ENCODE results near the gene KCTD17. TPM values are rescaled to one million over a fixed set of nuclear protein-coding genes. Genes with fewer than 3 reads are reported as not detected.
A peak's percentile ranks its signal among the peaks of the same experiment; 100 is the strongest.

Gene KCTD17
- total and polyA plus RNA-seq, 2 of the 4 experiments (the other 2 are of a cell fraction): 28.3 to 37.3 TPM

DNA sequence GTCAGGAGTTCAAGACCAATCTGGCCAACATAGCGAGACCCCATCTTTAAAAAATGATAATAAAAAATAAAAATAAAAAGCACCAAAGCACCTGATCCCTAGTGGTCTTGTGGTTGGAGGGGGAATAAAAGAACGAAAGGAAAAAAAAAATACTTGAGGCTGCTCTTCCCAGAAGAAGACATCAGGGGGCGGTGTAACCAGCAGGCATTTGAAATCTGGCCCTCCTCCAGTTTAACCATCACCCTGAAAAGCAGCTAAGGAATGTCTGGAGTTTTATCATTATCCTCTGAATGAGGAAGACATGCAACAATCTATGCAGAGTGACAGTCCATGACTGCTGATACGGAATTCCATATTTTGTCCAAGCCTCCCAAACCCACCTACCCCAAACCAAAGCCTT, 5.6 kb upstream of the KCTD17 start:
- intact Hi-C loops (cut with micrococcal nuclease): no loop called here
- H2AFZ ChIP-seq (replicated peaks; ENCODE audit: low read length, poor library complexity): peak overlapping the region; percentile 61
- BruUV-seq (replicated peaks): no TSS peak
- in situ Hi-C loops (cut with MboI; ENCODE audit: low sequenced_read_pairs): no loop called here
- no peak overlapping the region for H4K5ac ChIP-seq (ENCODE audit: low read depth, low read length)
- no peak overlapping the region for H2BK15ac ChIP-seq (ENCODE audit: low read depth, low read length)
- no peaks in the 10 kb centered on the region for H3K9me3 ChIP-seq (ENCODE audit: control insufficient read depth, insufficient read depth, low read length)
- ChIA-PET CTCF (interaction anchor here (0.5 to 1.3 kb wide), 10 partner anchors 8 to 200 kb away, joined by 3 to 6 read pairs (median 3); no protein-coding TSS in a partner anchor), POLR2A (ENCODE audit: unreplicated experiment) (no interaction called here)
- no peak overlapping the region; the same call in 1 of the 2 replicates for H2AK5ac ChIP-seq (ENCODE audit: low read depth, low read length)
- no peak overlapping the region for H3K23ac ChIP-seq (ENCODE audit: low read depth, low read length)
- peaks cover 2% of the 10 kb centered on the region; the same call in 1 of the 2 replicates for H3K27me3 ChIP-seq (ENCODE audit: control insufficient read depth, insufficient read depth, low read length)
- H4K8ac ChIP-seq (ENCODE audit: low read depth in 2 of 2, low read length in 2 of 2): no peak overlapping the region
- ATAC-seq (ENCODE audit: low read depth): peak; percentile 58
- no peaks in the 10 kb centered on the region for H4K20me1 ChIP-seq (ENCODE audit: insufficient read depth, low read length)
- H3K9me1 ChIP-seq (ENCODE audit: insufficient read depth, low read length): peaks cover 6% of the 10 kb centered on the region; the same call in 1 of the 2 replicates
- TF ChIP-seq, protein P1, sequence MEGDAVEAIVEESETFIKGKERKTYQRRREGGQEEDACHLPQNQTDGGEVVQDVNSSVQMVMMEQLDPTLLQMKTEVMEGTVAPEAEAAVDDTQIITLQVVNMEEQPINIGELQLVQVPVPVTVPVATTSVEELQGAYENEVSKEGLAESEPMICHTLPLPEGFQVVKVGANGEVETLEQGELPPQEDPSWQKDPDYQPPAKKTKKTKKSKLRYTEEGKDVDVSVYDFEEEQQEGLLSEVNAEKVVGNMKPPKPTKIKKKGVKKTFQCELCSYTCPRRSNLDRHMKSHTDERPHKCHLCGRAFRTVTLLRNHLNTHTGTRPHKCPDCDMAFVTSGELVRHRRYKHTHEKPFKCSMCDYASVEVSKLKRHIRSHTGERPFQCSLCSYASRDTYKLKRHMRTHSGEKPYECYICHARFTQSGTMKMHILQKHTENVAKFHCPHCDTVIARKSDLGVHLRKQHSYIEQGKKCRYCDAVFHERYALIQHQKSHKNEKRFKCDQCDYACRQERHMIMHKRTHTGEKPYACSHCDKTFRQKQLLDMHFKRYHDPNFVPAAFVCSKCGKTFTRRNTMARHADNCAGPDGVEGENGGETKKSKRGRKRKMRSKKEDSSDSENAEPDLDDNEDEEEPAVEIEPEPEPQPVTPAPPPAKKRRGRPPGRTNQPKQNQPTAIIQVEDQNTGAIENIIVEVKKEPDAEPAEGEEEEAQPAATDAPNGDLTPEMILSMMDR (conservative IDR thresholded peaks at IDR 0.05; ENCODE audit: low read depth, low read length): peak; percentile 75
- no peak for TF ChIP-seq MAZ (IDR thresholded peaks at IDR 0.05; ENCODE audit: borderline replicate concordance, low read depth, low read length)
- TF ChIP-seq RAD21 (IDR thresholded peaks at IDR 0.05; ENCODE audit: low read length): peak; percentile 47
- TF ChIP-seq SMC3 (IDR thresholded peaks at IDR 0.05; ENCODE audit: low read depth, low read length): peak; percentile 27; the same call in 1 of the 2 replicates
- TF ChIP-seq, protein P2, sequence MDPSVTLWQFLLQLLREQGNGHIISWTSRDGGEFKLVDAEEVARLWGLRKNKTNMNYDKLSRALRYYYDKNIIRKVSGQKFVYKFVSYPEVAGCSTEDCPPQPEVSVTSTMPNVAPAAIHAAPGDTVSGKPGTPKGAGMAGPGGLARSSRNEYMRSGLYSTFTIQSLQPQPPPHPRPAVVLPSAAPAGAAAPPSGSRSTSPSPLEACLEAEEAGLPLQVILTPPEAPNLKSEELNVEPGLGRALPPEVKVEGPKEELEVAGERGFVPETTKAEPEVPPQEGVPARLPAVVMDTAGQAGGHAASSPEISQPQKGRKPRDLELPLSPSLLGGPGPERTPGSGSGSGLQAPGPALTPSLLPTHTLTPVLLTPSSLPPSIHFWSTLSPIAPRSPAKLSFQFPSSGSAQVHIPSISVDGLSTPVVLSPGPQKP (IDR thresholded peaks at IDR 0.05; ENCODE audit: borderline replicate concordance, low read depth, low read length): no peak
- no peak overlapping the region for H2BK20ac ChIP-seq (ENCODE audit: low read depth, low read length)
- H3K18ac ChIP-seq (ENCODE audit: low read depth, low read length): no peak overlapping the region
- H3K56ac ChIP-seq (ENCODE audit: extremely low read depth, insufficient read depth, low read length): no peak overlapping the region
- peak overlapping the region; percentile 42; the same call in 1 of the 2 replicates for H3K4ac ChIP-seq (ENCODE audit: low read depth, low read length)
- no peak overlapping the region; the same call in 1 of the 2 replicates for H2BK120ac ChIP-seq (ENCODE audit: low read depth, low read length)
- 0 out of 2 replicates have a peak overlapping the region, but pooled peaks have one; percentile 34 for H4K91ac ChIP-seq (ENCODE audit: insufficient read depth, low read depth, low read length)
- no peak overlapping the region for H3K4me2 ChIP-seq (ENCODE audit: low read depth, low read length)
- dilution Hi-C loops (cut with HindIII; ENCODE audit: low sequenced_read_pairs, unreplicated experiment): no loop called here
- H3K27ac ChIP-seq (ENCODE audit: insufficient read depth, low read length): no peak overlapping the region
- H3K4me1 ChIP-seq (ENCODE audit: control insufficient read depth, insufficient read depth, low read length): peaks cover 3% of the 10 kb centered on the region
- H3K4me3 ChIP-seq (ENCODE audit: insufficient read depth, low read depth, low read length): no peak overlapping the region
- H2AK9ac ChIP-seq (replicated peaks; ENCODE audit: low read depth, low read length, poor library complexity): peak overlapping the region; percentile 52
- no peak overlapping the region for H3K14ac ChIP-seq (replicated peaks; ENCODE audit: low read depth, low read length)
- no peaks in the 10 kb centered on the region for H3K79me1 ChIP-seq (ENCODE audit: low read depth in 1 of 2, low read length in 2 of 2)
- no peak overlapping the region for H3K9ac ChIP-seq (ENCODE audit: low read depth, low read length)
- DNase-seq: peak; percentile 62
- no peaks in the 10 kb centered on the region for H3K36me3 ChIP-seq (ENCODE audit: control insufficient read depth, insufficient read depth, low read length)
- no peak overlapping the region for H2BK5ac ChIP-seq (ENCODE audit: low read depth, low read length, poor library complexity, severe bottlenecking)
- WGBS, 2 experiments (ENCODE audit: extremely low coverage in 2 of 2, insufficient read length in 1 of 2): no CpG with 5 or more reads among the region's 4 CpGs

All from IMR-90 (cell line).